ENCODE measurements around the gene SPATC1L.

DNA sequence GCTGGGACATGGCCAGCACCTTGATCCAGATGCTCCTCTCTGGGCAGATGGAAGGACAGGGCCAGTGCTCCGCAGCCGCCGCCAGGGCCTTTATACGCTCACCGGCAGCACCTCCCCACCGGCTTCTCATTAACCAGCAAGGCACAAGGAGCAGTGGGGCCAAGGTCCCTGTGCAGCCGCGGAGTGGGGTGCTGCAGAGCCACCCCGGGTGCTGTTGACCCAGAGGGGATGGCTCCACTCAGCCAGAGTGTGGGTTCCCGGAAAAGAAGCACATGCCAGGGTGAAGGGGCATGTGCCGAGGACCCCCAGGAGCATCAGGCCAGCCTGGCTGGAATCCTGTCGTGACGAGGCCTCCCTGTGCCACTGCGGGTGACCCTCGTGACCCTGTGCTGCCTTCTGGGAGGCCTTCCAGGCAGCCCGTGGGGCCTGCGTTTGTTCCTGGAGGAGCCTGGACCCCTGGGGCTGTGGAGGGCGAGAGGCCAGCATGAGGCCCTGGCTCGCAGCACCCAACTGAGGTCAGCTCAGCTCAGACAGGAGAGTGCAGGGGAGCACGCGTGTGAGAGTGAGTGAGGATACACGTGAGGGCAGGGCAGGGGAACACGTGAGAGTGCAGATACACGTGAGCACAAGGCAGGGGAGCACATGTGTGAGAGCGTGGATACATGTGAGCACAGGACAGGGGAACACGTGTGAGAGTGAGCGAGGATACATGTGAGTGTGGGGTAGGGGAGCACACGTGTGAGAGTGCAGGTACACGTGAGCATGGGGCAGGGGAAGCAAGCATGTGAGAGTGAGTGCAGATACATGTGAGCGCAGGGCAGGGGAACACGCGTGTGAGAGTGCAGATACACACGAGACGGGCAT lies 28.5 kb downstream of the SPATC1L start, which contains the start of gene FTCD:
- TF ChIP-seq, protein P1, sequence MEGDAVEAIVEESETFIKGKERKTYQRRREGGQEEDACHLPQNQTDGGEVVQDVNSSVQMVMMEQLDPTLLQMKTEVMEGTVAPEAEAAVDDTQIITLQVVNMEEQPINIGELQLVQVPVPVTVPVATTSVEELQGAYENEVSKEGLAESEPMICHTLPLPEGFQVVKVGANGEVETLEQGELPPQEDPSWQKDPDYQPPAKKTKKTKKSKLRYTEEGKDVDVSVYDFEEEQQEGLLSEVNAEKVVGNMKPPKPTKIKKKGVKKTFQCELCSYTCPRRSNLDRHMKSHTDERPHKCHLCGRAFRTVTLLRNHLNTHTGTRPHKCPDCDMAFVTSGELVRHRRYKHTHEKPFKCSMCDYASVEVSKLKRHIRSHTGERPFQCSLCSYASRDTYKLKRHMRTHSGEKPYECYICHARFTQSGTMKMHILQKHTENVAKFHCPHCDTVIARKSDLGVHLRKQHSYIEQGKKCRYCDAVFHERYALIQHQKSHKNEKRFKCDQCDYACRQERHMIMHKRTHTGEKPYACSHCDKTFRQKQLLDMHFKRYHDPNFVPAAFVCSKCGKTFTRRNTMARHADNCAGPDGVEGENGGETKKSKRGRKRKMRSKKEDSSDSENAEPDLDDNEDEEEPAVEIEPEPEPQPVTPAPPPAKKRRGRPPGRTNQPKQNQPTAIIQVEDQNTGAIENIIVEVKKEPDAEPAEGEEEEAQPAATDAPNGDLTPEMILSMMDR (conservative IDR thresholded peaks at IDR 0.05) = no peak
- no peak for TF ChIP-seq ZFX (IDR thresholded peaks at IDR 0.05)

Measured in C4-2B (cell line).